Mesodermal cell (in vitro differentiated cells): Measurements from ENCODE around the gene BRAF.
"Not testable (repeated sequence)": the region's sequence is repeated elsewhere in the genome, so short reads cannot be mapped to it uniquely, and the experiment has no call there.

ENCODE experiments used
- H3K27ac ChIP-seq: 2 replicates; pipeline ENCODE4 v1.7.0; 2013; ENCODE audit warnings: mild to moderate bottlenecking, low read depth, low read length, moderate library complexity; ENCODE audit not compliant: severe bottlenecking
- H3K36me3 ChIP-seq: 2 replicates; pipeline ENCODE4 v1.7.1; 2013; ENCODE audit warnings: mild to moderate bottlenecking, low read length, moderate library complexity; ENCODE audit not compliant: control insufficient read depth, insufficient read depth
- H3K4me1 ChIP-seq: one replicate; pipeline ENCODE4 v1.7.1; 2013; ENCODE audit warnings: mild to moderate bottlenecking, low read length; ENCODE audit not compliant: insufficient read depth, control insufficient read depth, poor library complexity, severe bottlenecking
- H3K4me3 ChIP-seq: 2 replicates; pipeline ENCODE4 v1.7.0; 2013; ENCODE audit warnings: low read length, control low read depth, mild to moderate bottlenecking; ENCODE audit not compliant: insufficient read depth, poor library complexity, severe bottlenecking; ENCODE audit errors: extremely low read depth
- H3K9me3 ChIP-seq: 2 replicates; pipeline ENCODE4 v1.7.1; 2013; ENCODE audit warnings: mild to moderate bottlenecking, low read length, moderate library complexity; ENCODE audit not compliant: control insufficient read depth
- WGBS, 2 experiments: methylation state at CpG; one replicate each; pipeline ENCODE4 v1.1.5; 2013; ENCODE audit warnings: missing lambda C conversion rate in 2 of 2; ENCODE audit not compliant: insufficient coverage in 2 of 2; 5-methylcytosine and 5-hydroxymethylcytosine counted together

The BRAF gene

GRCh38 chr7:140841166-140841715 is 83.5 kb downstream of the BRAF start:
- Histone ChIP-seq H3K4me1 (no peaks in the 10 kb centered on the region), H3K27ac (no peak overlapping the region), H3K36me3 (peaks cover 21% of the 10 kb centered on the region), H3K9me3 (no peaks in the 10 kb centered on the region), H3K4me3 (no peak overlapping the region)
- WGBS, 2 experiments, result no CpG with 5 or more reads among the region's 1 CpG

GRCh38 chr7:140831724-140832123 is 93.0 kb downstream of the BRAF start:
- H3K9me3 ChIP-seq, result no peaks in the 10 kb centered on the region
- 80 to 100% methylated on average over 2 to 3 of the region's 4 CpGs for WGBS, 2 experiments
- no peaks in the 10 kb centered on the region for H3K4me1 ChIP-seq
- no peak overlapping the region for H3K27ac ChIP-seq
- peaks cover 23% of the 10 kb centered on the region for H3K36me3 ChIP-seq
- no peak overlapping the region for H3K4me3 ChIP-seq

- H3K27ac ChIP-seq, result no peak overlapping the region
- H3K9me3 ChIP-seq, result no peaks in the 10 kb centered on the region
- WGBS, 2 experiments, result 100% methylated on average over 1 of the region's 1 CpG
- peaks cover 22% of the 10 kb centered on the region for H3K36me3 ChIP-seq
- H3K4me1 ChIP-seq, result no peaks in the 10 kb centered on the region
- no peak overlapping the region for H3K4me3 ChIP-seq
Observed at GRCh38 chr7:140829720-140830119, 95.0 kb downstream of the BRAF start.

- H3K9me3 ChIP-seq, result no peaks in the 10 kb centered on the region
- no peak overlapping the region for H3K4me3 ChIP-seq
- H3K4me1 ChIP-seq, result no peaks in the 10 kb centered on the region
- H3K27ac ChIP-seq, result no peak overlapping the region
- peaks cover 14% of the 10 kb centered on the region for H3K36me3 ChIP-seq
- WGBS, 2 experiments, result no CpG with 5 or more reads among the region's 1 CpG
Observed at GRCh38 chr7:140828741-140829140, 96.0 kb downstream of the BRAF start.

- H3K36me3 ChIP-seq, H3K4me1 ChIP-seq, H3K4me3 ChIP-seq, H3K27ac ChIP-seq, H3K9me3 ChIP-seq: not testable (repeated sequence)
Observed at GRCh38 chr7:140817383-140817782, 107.3 kb downstream of the BRAF start.

- Histone ChIP-seq H3K4me3 (no peak overlapping the region), H3K27ac (no peak overlapping the region), H3K4me1 (no peaks in the 10 kb centered on the region), H3K36me3 (peaks cover 5% of the 10 kb centered on the region), H3K9me3 (no peaks in the 10 kb centered on the region)
- 38 to 43% methylated on average over 2 to 3 of the region's 5 CpGs for WGBS, 2 experiments
Observed at GRCh38 chr7:140810830-140811556, 113.7 kb downstream of the BRAF start.

GRCh38 chr7:140810385-140810784 is 114.3 kb downstream of the BRAF start:
- H3K36me3 ChIP-seq, result peaks cover 5% of the 10 kb centered on the region
- 96 to 98% methylated on average over 4 to 5 of the region's 9 CpGs for WGBS, 2 experiments
- no peaks in the 10 kb centered on the region for H3K9me3 ChIP-seq

GRCh38 chr7:140778975-140779374 is 145.8 kb downstream of the BRAF start:
- H3K27ac ChIP-seq, result no peak overlapping the region
- no peak overlapping the region for H3K4me3 ChIP-seq
- H3K36me3 ChIP-seq, result peaks cover 32% of the 10 kb centered on the region
- no peaks in the 10 kb centered on the region for H3K9me3 ChIP-seq
- H3K4me1 ChIP-seq, result no peaks in the 10 kb centered on the region
- WGBS, 2 experiments, result 100% methylated on average over 1 of the region's 2 CpGs; no CpG with 5 or more reads in 1 of the 2 experiments

More at GRCh38 chr7:140810385-140810784, 114.3 kb downstream of the BRAF start:
- Histone ChIP-seq H3K4me3 (no peak overlapping the region), H3K27ac (no peak overlapping the region), H3K4me1 (no peaks in the 10 kb centered on the region)

GRCh38 chr7:140778568-140778967 is 146.2 kb downstream of the BRAF start:
- H3K27ac ChIP-seq, result no peak overlapping the region
- H3K36me3 ChIP-seq, result peaks cover 32% of the 10 kb centered on the region
- no peak overlapping the region for H3K4me3 ChIP-seq
- no peaks in the 10 kb centered on the region for H3K9me3 ChIP-seq
- no CpG with 5 or more reads among the region's 1 CpG for WGBS, 2 experiments
- no peaks in the 10 kb centered on the region for H3K4me1 ChIP-seq

GRCh38 chr7:140774371-140774770 is 150.4 kb downstream of the BRAF start:
- peaks cover 10% of the 10 kb centered on the region for H3K4me1 ChIP-seq
- H3K9me3 ChIP-seq, result no peaks in the 10 kb centered on the region
- H3K36me3 ChIP-seq, result peaks cover 37% of the 10 kb centered on the region
- H3K4me3 ChIP-seq, result no peak overlapping the region
- WGBS, 2 experiments, result 94 to 100% methylated on average over 3 of the region's 4 CpGs
- no peak overlapping the region for H3K27ac ChIP-seq

- WGBS, 2 experiments, result 100% methylated on average over 2 of the region's 3 CpGs; no CpG with 5 or more reads in 1 of the 2 experiments
- Histone ChIP-seq H3K4me3 (no peak overlapping the region), H3K36me3 (peaks cover 46% of the 10 kb centered on the region), H3K9me3 (no peaks in the 10 kb centered on the region), H3K27ac (no peak overlapping the region), H3K4me1 (peaks cover 10% of the 10 kb centered on the region)
Observed at GRCh38 chr7:140773104-140773503, 151.6 kb downstream of the BRAF start.
